Stimulated activated CD4-positive, alpha-beta T cell treated with anti-CD3 and anti-CD28 coated beads, Interleukin-12 subunit alpha, Interleukin-12 subunit beta, amount 100 ng/mL, for 4 hours (primary cell): ENCODE results near the gene TAGLN.

ENCODE experiments used
- DNase-seq: peaks from one replicate; pipeline ENCODE4 v3.0.0-alpha.2; 2020

Gene TAGLN

DNA sequence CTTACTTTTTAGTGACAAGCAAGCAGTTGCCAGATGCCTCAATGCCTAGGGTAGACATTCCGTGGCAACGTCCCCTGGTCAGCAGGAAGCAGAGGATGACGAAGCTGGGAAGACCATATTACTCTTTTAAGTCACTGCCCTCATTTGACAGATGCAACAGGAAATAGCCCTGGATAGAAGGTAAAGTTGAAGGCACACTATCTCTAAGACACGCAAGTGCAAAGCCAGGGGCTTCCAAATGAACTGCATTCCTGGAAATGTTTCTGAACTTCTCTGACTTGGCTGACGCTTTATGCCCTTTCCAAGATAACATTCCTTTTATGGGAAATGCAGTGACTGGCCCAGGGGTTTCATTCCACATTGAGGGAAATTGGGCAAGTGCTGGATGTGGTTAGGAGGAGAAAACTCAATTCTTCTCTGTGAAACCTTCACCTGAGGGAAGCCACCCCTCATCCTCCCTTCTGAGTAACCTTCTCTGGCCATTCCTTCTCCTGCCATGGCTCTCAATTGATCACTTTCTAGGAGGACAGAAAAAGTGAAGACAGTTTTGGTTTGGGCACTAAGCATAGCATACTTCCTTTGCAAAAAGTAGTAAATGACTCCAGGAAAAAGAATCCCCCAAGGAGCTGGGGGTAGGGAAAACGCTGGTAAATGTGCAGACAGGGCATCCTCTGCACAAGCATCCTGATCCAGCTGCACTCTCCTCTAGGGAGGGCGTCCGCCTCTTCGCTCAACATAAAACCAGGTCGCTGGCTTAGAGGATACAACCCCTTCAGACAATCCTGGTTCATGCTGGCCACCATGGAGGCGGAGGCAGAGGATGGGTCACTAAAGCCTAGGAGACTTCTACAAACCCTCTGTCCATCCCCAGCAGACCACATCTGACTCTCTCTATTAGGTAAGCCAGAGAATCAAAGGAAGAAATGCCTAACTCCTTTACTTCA lies 18.2 kb downstream of the TAGLN start:
- DNase-seq = no peak

DNA sequence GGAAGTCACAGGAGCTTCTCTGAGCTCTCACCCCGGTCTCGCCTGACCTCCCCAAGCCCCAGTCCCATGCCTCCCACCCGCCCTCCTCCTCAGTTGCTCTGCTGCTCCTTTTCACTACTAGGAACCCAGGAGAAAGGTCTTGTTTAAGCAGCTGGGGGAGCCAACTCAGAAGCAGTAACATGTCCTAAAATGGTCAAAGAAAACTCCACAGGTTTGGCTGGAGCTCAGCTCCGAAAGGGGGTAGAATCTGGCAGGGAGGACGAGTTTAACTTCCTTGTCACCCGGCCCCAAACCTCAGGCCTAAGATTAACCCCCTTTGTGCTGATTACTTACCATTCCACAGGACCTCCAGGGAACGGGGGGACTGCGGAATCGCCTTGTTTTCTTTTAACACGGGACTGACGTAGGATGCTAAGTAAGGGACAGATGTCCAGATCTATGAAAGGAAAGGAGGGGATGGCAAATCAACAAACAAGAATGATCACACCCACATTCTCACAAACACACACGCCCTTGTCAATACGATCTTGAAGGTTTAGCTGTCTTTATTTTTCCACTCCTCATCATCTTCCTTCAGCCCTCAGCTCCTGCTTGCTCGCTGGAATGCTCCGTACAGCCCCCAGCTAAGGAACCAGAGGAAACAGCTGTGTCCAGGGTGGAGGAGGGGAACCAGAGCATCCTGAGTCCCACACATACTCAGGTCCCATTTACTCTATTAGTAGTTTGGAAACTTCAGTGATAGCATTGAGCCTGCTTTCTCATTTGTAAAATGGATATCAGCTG lies 19.2 kb downstream of the TAGLN start:
- DNase-seq = no peak

DNA sequence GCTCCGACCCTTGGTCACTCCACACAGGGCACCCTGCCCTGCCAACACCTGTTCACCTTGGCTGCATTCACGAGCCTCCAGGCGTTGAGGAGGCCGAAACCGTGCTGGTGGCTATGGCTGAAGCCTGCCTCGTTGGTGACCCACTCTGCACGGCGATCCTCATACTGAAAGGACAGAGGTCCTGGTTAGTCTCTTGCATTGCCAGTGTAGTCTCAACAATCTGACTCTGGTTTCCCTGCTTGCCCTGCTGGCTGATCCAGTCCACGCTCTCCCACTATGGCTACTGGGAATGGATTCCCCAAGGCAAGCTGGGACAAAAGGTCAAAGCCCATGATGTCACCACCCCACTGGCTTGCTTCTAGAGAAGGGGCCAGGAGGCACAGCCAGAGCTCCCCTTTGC lies 19.8 kb downstream of the TAGLN start:
- no peak for DNase-seq

DNA sequence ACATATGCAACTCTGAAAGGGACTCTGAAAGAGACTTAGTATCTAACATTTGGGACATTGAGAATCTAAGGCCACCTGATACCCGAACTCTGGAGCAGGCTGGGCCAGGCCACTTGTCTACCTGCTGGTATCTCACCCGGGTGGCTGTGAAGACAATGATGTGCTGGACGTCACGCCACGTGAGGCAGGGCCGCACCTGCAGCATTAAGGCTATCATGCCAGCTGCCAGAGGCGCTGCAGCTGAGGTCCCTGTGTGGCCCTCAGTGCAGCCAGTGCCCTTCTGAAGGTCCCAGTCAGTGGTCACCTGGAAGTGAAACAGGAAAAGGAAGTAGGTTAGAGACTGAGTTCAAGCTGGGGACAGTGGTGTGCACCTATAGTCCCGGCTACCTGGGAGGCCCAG lies 20.3 kb downstream of the TAGLN start:
- no peak for DNase-seq

DNA sequence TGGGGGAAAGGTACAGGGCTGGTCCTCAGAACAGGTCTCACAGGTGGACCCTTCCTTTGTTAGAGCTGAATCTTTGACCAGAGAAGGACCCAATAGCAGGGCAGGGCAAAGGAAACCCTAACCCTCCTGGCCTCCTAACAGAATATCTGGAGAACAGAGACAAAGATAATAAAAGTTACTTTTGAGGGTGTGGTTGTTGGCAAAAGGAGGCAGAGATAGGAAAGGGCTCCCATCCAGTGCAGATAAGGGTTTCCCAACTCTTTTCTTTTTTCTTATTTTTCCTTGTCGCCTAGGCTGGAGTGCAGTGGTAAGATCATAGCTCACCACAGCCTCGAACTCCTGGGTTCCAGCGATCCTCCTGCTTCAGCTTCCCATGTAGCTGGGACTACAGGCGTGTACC lies 20.8 kb downstream of the TAGLN start:
- DNase-seq = no peak

DNA sequence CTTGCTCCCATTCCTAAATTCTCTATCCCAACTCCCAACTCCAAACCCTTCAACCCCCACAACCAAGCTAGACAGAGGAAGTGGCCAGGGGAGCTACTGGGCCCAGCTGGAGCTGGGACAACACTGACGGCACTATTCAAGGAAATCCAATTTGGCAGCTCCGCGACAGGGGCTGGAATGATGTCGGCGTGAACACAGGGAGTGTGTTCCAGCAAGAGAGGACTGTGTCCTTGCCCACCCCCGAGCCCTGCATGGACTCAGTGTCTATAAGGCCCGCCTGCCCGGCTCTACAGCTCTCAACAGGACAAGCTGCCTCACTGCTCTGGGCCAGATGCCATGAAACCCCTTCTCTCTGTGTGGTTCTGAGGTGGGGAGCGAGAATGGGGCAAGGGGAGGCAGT lies 21.4 kb downstream of the TAGLN start:
- no peak for DNase-seq

DNA sequence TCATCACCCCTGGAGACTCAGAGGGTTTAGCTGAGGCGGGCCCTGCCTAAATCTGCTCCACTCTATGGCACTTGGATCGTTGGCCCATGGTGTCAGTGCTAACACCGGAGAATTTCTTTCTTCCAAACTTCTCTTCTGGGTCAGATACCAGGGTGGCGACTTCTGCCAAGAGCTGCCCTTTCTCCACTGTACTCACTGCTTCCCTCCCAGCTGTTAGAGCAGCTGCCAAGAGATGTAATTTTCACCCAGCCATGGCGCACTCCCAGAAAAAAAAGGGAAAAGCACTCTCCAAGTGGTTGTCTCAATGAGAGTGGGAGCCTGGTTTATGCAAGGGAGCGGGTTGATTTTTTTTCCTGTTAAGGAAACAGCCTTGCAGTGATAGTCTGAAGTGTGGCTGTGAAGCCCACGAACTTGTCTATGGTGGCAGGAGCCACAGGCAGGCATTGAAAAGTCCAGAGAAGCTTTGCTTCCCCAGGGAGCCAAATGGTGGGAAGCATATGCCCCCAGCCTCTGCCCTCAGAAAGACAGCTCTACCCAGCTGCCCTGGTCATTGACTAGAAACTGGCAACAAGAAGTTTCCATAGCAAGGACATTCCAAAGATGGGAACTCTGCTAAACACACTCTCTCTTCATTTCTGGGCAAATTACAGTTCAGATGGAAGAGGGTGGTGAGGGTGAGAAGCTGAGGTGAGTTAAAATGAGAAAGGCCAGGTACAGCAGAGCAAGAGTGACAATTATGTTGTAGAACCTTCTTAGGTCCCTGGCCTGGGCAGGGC lies 22.0 kb downstream of the TAGLN start:
- DNase-seq = no peak

DNA sequence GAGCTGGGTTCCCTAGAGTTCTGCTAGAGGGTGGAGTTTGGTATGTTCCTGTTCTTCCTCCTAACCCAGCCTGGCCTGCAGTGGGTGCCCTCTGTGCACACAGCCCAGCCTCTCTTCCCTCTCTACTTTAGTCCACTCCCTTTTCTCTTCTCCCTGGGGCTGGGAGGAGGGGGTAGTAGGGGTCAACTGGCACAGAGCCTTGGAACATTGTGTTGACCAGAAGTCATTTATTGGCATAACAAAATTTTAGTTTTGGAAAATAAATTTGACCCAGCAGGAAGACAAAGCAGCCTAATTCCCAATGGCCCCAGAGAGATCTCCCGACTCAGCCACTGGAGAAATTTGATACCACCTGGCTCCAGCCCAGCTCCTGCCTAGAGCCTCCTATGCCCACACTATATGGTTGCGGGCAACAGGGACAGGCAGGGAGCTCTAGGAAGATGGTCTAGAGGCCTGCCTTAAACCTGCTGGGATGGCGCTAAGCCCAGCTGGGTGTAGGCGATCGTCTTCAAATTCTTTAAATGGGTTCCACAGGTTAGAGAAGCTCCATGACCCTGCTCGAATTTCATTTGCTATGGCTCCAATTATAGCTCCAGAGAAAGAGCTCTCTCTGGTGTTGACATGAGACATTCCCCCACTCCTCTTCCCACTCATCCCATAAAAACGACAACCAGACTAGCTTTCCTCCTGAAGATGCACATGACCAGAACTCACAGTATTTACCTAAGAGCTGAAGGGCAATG lies 22.8 kb downstream of the TAGLN start:
- no peak for DNase-seq

DNA sequence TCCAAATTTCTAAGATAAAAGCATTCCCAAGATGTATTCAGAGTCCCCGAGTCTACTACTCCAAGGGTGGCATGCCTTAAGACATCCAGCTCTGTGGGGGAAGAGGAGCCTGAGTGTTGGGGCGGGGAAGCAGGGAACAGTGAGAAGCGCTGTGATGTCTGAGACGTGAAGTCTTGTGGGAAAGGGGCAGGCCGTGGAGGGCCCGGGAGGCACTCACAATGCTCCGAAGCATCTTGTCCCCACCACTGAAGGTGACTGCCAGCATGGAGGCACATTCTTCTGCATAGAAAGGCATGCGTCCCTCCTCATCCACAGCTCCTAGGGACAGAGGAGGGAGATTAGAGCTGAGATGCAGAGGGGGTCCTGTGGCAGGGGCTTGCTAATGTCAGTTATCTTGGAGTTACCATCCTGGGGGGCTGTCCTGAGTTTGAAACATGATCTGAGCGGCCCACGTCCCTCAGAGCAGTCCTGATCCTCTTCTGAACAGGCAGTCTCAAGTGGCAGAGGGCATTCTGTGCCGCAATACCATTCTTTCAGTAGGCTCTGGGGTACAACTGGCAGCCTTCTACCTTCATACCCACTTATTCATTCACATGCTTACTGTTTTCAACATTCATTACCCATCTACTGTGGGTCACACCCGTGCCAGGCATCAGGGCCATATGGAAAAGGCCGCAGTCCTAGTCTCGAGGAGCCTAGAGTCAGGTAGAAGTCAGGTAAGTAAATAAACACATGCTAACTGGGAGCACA lies 24.0 kb downstream of the TAGLN start:
- DNase-seq = no peak

DNA sequence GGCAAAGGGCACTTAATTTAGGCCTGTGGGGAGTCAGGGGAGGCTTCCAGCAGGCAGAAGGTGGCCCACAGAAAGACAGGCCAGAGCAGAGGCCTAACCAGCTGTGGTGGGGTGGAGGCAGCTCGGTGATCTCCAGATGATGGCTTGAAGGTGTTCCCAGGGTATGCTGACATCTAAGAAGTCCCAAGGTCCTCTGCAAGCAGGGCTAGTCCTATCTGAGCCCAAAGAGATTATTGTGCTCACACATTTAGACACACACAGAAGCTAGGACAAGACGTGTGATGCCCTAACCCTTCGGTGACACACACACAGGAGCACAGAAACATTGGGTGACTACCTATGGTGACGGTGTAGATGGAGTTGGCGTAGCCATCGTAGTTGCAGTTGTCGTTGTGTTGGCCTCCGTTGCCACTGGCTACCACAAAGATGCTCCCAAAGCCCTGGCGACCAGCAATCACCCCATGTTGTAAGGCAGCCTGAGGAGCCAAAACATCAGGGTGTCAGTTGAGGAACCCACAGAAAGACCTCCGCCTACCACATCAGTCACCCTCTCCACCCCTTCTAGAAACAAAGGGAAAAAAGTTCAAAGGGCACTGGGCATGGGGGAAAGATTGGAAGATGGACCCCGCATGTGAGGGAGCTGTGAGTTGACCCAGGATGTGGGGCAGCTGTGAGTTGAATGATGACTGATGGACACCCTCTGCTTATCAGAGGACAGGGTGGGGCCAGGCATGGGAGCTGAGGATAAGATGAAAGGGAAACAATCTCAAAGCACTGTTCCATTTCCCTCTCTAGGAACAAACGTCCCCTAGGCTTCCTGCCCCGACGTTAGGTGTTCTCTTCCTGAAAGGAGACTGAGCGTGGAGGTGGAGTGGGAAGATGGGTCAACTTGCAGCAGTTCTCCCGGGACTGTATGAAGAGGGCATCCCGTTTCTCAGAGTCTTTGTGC lies 24.8 kb downstream of the TAGLN start:
- no peak for DNase-seq

DNA sequence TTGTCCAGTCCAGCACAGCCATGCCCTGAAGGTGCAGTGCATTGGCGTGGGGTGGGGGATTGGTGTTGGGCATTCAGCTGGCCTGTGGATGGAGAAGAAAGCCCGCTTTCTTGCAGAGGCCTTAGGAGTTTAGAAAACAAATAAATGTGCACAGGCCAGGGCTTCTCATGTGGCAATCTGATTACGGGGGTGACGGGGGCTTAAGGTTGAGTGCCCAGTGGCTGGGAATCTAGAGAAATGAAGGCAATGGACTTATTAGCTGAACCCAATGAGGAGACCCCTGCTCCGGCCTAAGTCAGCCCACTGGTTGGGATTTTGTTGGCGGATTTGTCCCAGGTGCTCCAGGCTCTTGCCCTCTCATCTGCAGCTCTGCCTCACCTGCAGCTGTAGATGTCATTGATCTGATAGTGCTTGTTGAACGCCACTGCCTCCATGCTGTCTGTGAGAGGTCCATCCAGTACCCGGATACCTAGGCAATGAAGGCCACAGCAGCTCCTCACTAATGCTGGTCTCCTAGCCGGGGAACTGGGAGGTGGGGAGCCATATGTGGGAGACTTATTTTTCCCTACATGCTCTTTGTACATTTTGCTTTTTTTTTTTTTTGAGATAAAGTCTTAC lies 26.5 kb downstream of the TAGLN start:
- no peak for DNase-seq

DNA sequence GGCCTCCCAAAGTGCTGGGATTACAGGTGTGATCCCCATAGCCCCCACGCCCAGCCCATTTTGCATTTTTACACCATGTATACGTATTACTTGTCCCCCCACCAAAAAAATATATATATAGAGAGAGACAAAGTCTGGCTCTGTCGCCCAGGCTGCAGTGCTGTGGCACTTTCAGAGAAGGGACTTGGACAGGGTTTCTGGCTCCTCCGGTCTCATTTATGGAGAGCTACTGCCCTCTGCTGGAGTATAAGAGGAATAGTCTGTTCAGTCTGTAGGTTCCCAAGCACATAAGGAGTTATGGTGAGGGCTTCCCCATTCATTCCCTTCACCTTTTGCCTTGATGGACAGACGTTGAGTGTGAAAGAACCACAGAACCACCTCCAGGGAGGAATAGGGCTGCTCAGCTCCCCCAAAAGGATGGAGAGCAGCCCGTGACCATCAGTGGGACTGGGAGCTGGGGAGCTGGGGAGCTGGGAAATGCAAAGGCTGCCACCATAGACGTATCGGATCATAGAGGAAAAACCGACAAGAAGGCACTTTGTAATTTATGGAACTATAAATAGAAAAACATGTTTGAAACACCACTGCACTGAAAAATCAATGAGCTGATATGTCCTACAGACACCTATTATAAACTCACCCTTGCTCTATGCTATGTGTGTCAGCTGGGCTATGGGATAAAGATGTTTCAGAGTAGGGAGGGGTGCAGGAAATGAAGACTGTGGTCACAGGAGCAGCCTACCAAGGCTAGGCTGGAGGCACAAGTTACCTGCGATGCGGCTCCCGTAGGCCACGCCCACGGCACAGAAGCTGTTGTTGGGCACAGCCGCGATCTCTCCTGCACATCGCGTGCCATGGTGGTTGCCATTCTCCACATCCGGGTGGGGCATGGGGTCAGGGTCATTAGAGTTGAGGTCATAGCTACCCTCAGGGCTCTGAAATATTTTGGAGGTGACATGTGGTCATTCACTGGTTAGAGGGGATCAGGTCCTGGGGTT lies 27.5 kb downstream of the TAGLN start:
- no peak for DNase-seq

DNA sequence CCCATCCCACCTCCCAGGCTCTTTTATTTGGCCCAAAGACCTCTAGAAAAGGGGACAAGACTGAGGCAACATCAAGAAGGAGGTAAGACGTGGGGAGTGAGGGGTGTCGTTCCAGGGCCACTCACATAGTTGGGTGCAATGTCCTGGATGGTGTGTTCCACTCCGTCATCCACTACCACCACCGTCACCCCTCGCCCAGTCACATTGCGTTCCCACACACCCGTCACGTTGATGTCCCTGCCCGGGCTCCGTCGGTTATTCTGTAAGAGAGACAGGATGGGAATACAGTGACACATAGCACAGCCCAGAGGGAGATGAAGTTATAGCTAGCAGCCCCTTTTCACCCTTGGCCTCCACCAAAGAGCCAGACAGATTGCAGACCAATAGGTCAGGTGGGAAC lies 28.9 kb downstream of the TAGLN start:
- DNase-seq = no peak

DNA sequence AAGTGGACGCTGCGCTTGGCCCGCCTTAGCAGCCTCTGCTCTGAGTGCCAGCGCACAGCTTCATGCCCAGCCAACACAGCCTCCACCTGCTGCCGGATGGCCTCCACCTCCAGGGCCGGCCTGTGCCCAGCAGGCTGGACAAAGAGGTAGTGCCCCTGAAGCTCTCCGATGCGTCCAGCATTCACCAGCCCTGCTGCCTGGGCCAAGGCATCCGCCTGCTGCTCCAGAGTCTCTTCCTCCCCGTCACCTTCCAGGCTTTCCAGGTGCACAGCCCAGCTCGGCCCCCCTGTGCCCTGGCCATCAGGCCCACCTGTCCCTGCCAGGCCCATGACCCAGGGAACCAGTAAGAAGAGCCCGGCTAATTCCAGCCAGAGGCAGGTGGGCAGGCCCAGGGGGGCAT lies 30.2 kb downstream of the TAGLN start:
- DNase-seq = no peak

DNA sequence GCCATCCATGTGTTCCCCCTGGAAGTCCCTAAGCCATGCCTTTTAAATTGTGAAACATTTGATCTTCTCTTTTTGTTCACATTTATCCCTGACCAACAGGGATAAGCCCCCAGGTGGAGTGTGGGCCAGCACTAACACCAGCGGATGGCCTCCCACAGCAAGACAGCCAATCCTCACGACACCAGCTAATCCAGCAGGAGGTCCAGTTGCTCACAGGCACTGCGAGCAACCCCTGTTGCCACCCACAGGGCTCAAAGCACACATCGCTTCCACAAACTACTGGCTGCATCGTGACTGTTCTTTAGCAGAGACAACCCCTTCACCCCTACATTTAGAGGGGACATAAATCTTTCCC lies 30.7 kb downstream of the TAGLN start:
- DNase-seq = no peak

DNA sequence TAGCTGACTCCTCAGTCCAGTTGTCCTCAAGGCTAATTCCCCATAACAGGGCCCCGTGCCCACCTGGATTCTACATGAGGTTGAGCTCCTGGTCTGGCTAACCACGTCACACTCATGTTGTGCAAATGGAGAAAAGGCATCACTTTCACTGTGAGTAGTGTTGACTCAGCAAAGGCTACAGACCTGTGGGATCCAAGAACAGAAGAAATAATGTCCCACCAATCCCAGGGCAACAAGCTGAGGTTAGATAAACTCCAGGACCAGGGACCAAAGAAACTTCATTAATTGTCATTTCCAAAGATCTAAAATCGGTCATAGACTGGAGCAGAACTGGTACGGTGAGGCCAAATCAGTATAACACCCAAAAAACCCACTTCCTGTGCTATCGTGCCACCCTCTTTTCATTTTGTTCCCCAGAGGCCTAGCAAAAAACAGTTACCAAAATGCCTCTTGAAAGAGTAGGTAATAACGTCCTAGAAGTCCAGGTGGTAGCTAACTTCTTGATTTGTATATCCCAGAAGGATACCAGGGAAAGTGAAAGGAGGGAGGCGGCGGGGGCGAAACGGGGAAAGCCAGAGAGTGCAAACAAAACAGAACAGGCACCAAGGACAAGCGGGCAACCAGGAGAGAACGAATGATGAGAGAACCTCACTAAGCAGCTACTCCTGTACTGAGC lies 31.3 kb downstream of the TAGLN start:
- peak; percentile 40 for DNase-seq

DNA sequence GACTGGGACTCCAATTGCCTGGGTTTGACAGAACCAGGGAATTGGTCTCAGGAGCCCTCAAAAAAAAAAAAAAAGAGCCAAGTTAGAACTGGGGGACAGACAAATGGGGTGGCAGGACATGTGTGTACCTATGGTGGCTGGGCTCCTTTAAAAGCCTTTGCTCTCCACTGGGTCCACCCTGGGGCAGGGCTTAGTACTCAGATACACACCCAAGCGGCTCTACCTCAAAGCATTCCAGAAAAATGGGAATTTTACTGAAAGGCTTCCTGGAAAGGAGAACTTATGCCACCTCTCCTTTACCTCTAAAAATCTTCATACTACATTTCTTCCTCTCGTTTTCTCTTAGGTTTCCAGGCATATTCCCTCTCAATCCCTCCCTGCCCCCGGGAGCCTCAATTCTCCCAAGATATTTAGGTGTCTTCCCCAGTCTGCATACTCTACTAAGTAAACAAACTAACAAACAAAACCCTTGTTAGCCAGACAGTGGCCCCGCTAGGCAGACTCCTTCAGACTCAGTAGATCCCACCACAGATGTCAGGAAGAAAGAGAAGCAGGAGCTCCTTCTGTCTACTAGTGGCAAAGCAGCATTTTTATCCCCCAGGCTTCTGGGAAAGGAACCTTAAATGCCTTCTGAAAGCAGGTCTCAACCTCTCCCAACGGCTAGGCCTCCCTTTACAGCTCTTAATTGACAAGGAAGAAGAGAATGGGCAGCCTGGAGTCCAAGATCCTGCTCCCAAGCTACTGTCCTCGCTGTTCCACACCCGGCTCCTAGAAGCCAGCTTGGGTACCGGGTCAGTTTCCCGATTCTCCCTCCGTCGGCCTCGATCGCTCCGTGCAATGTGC lies 32.0 kb downstream of the TAGLN start:
- DNase-seq = no peak

DNA sequence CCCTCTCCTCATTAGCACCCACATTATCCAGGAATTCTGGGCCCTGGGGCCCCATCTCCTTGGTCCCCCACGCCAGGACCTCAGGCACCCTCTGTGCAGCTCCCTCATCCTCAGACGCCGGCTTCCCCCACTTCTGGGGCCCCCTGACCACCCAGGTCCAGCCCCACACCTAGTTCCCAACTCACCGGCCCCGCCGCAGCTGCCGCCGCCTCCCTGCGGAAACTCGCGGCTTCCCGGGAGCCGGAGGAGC lies 32.6 kb downstream of the TAGLN start, which contains the start of gene PCSK7:
Gene PCSK7 (minus strand): TSS at position 232 of the 250 bp plus-strand sequence. CDS start 2,229 bp downstream, outside the sequence.
- DNase-seq = no peak
